Measurements from ENCODE around the gene IER3. TPM values are rescaled to one million over a fixed set of nuclear protein-coding genes. Genes with fewer than 3 reads are reported as not detected.

The IER3 gene
- total and polyA plus RNA-seq, 2 of the 8 experiments (the other 6 are each of a cell fraction or from before 2014, with no cell fraction given): 11.9 to 26.5 TPM

DNA sequence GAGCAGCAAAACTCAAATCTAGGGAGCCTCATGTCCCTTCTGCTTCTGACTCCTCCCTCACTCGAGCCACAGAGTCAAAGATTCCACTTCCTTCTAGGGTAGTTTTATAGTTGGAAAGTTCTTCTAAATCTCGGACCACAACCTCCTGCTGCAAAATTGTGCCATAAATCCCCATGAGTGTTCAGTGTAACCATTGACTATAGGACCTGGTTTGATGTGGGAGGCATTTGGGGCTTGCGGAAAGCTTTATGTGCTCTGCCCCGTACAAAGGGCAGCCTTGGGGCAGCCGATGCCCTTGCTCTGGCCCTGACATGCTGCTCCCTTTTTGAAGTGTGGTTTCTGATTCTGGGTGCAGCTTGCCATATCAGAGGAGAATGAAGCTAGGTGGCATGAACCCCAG is 43.6 kb upstream of the IER3 start:
- no peak overlapping the region for H2BK12ac ChIP-seq (ENCODE audit: low read depth, low read length)
- H3K23ac ChIP-seq (ENCODE audit: insufficient read length): no peak overlapping the region
- no peaks in the 10 kb centered on the region for H3K79me1 ChIP-seq (ENCODE audit: low read depth, low read length)
- no peak for TF ChIP-seq POU5F1 (IDR thresholded peaks at IDR 0.05; ENCODE audit: low read depth, low read length)
- TF ChIP-seq JUN (IDR thresholded peaks at IDR 0.05; ENCODE audit: low read depth, low read length): no peak
- no peak for TF ChIP-seq KDM5A (IDR thresholded peaks at IDR 0.05; ENCODE audit: low read length)
- TF ChIP-seq ASH2L (IDR thresholded peaks at IDR 0.05; ENCODE audit: low read length): no peak
- no peak for TF ChIP-seq JUND (IDR thresholded peaks at IDR 0.05; ENCODE audit: low read length)
- no peak for TF ChIP-seq MAFK (IDR thresholded peaks at IDR 0.05; ENCODE audit: low read depth, low read length)
- TF ChIP-seq KDM1A (IDR thresholded peaks at IDR 0.05; ENCODE audit: borderline replicate concordance, low read length): no peak
- no peak for TF ChIP-seq CHD1 (IDR thresholded peaks at IDR 0.05; ENCODE audit: low read depth, low read length)
- TF ChIP-seq, protein P1, sequence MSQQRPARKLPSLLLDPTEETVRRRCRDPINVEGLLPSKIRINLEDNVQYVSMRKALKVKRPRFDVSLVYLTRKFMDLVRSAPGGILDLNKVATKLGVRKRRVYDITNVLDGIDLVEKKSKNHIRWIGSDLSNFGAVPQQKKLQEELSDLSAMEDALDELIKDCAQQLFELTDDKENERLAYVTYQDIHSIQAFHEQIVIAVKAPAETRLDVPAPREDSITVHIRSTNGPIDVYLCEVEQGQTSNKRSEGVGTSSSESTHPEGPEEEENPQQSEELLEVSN (IDR thresholded peaks at IDR 0.05): no peak
- TF ChIP-seq CHD2 (IDR thresholded peaks at IDR 0.05; ENCODE audit: low read length): no peak
- no peak for FAIRE-seq
- no peak overlapping the region for H3K27ac ChIP-seq (ENCODE audit: low read depth, low read length)
- H3K79me2 ChIP-seq (ENCODE audit: control insufficient read depth in 1 of 2, insufficient read depth in 2 of 2, low read length in 2 of 2): no peaks in the 10 kb centered on the region
- DNase-seq (ENCODE audit: low read depth in 1 of 2, low spot score in 2 of 2): no peak
- no peak overlapping the region for H2AK5ac ChIP-seq (ENCODE audit: low read depth, low read length)
- H4K8ac ChIP-seq (ENCODE audit: extremely low read depth, insufficient read depth, low read length): no peak overlapping the region
- H3K56ac ChIP-seq (replicated peaks; ENCODE audit: insufficient read length, low read depth, low read length): no peak overlapping the region
- no peak overlapping the region for H2AFZ ChIP-seq (ENCODE audit: low read length)
- H3K14ac ChIP-seq (ENCODE audit: insufficient read length): no peak overlapping the region
- H3K4me2 ChIP-seq (ENCODE audit: insufficient read depth in 1 of 2, low read depth in 2 of 2, low read length in 2 of 2): no peak overlapping the region
- H3K9ac ChIP-seq (replicated peaks in 1 of 4; ENCODE audit: extremely low read depth in 1 of 4, low read depth in 3 of 4, low read length in 3 of 4): no peak overlapping the region
- WGBS, 2 experiments (ENCODE audit: extremely low coverage in 1 of 2, insufficient coverage in 1 of 2, insufficient read length in 1 of 2, insufficient replicate concordance in 2 of 2, low coverage in 1 of 2, low lambda C conversion rate in 2 of 2, missing lambda C conversion rate in 1 of 2): 88% methylated on average over 5 of the region's 5 CpGs; no CpG with 5 or more reads in 1 of the 2 experiments
- H3K23me2 ChIP-seq (ENCODE audit: low read depth, low read length): no peaks in the 10 kb centered on the region
- CTCF ChIA-PET (ENCODE audit: partially characterized antibody): interaction anchor here (0.6 to 1.7 kb wide), 8 partner anchors 9 to 255 kb away, joined by 3 to 6 read pairs (median 4); no protein-coding TSS in a partner anchor
- H3K4ac ChIP-seq (replicated peaks; ENCODE audit: insufficient read length, low read depth, low read length): no peak overlapping the region
- no peak overlapping the region for H3K18ac ChIP-seq (ENCODE audit: extremely low read depth, low read length)
- H3K9me3 ChIP-seq (ENCODE audit: insufficient read depth in 2 of 2, low read depth in 1 of 2, low read length in 1 of 2): no peaks in the 10 kb centered on the region
- peaks cover 0 to 18% (median 13%) of the 10 kb centered on the region in 4 experiments; a peak in 6 of 7 replicates for H3K27me3 ChIP-seq (replicated peaks in 1 of 4; ENCODE audit: control insufficient read depth in 3 of 4, extremely low read depth in 1 of 4, insufficient read depth in 3 of 4, low read length in 3 of 4)
- no peak overlapping the region for H2BK20ac ChIP-seq (ENCODE audit: low read length)
- H4K5ac ChIP-seq (ENCODE audit: insufficient read length, low read depth, low read length): no peak overlapping the region
- no peak overlapping the region for H2BK120ac ChIP-seq (replicated peaks; ENCODE audit: low read depth, low read length)
- H2BK5ac ChIP-seq (ENCODE audit: low read depth, low read length): no peak overlapping the region
- no peak overlapping the region for H2BK15ac ChIP-seq (ENCODE audit: low read length)
- no peak overlapping the region for H4K91ac ChIP-seq (replicated peaks; ENCODE audit: insufficient read length, low read length)
- no peaks in the 10 kb centered on the region for H4K20me1 ChIP-seq (replicated peaks in 1 of 2; ENCODE audit: control insufficient read depth in 1 of 2, insufficient read depth in 2 of 2, low read length in 2 of 2)
- no peaks in the 10 kb centered on the region for H3K36me3 ChIP-seq (ENCODE audit: control insufficient read depth in 2 of 4, insufficient read depth in 4 of 4, low read length in 3 of 4)
- H3K4me3 ChIP-seq (ENCODE audit: extremely low read depth in 1 of 4, insufficient read depth in 2 of 4, low read depth in 3 of 4, low read length in 4 of 4): no peak overlapping the region
- no peaks in the 10 kb centered on the region for H3K4me1 ChIP-seq (replicated peaks in 1 of 4; ENCODE audit: control insufficient read depth in 3 of 4, insufficient read depth in 4 of 4, low read length in 3 of 4)
- POLR2A ChIA-PET (ENCODE audit: partially characterized antibody): interaction anchor here (0.9 kb wide), 1 partner anchor 22 kb away, joined by 4 read pairs; no protein-coding TSS in a partner anchor
